Brain pericyte (primary cell): Measurements from ENCODE around the gene NLGN1.

Source experiments
- DNase-seq: peaks from one replicate; pipeline ENCODE4 v3.0.0-alpha.2; 2012; ENCODE audit warnings: low read depth, low spot score

Gene NLGN1

GRCh38 chr3:173761161-173761560 is 363.6 kb downstream of the NLGN1 start:
- no peak for DNase-seq

- no peak for DNase-seq
Observed at GRCh38 chr3:173762501-173762900, 365.0 kb downstream of the NLGN1 start.

- DNase-seq = no peak
Observed at GRCh38 chr3:173770011-173770410, 372.5 kb downstream of the NLGN1 start.

GRCh38 chr3:173770796-173771573 is 373.4 kb downstream of the NLGN1 start:
- peak; percentile 63 for DNase-seq

GRCh38 chr3:173773800-173774199 is 376.3 kb downstream of the NLGN1 start:
- DNase-seq = no peak

- DNase-seq = no peak
Observed at GRCh38 chr3:173774294-173774693, 376.8 kb downstream of the NLGN1 start.

GRCh38 chr3:173778251-173778650 is 380.7 kb downstream of the NLGN1 start:
- DNase-seq = no peak

- no peak for DNase-seq
Observed at GRCh38 chr3:173780067-173780466, 382.5 kb downstream of the NLGN1 start.

GRCh38 chr3:173785004-173785403 is 387.5 kb downstream of the NLGN1 start:
- no peak for DNase-seq

GRCh38 chr3:173789530-173790162 is 392.1 kb downstream of the NLGN1 start:
- no peak for DNase-seq

GRCh38 chr3:173793963-173794362 is 396.4 kb downstream of the NLGN1 start:
- no peak for DNase-seq

GRCh38 chr3:173796405-173796804 is 398.9 kb downstream of the NLGN1 start:
- DNase-seq = no peak

GRCh38 chr3:173796890-173797289 is 399.3 kb downstream of the NLGN1 start:
- DNase-seq = no peak

GRCh38 chr3:173799060-173799816 is 401.7 kb downstream of the NLGN1 start:
- DNase-seq = no peak

GRCh38 chr3:173800154-173800553 is 402.6 kb downstream of the NLGN1 start:
- no peak for DNase-seq

GRCh38 chr3:173814809-173815208 is 417.3 kb downstream of the NLGN1 start:
- DNase-seq = no peak

- no peak for DNase-seq
Observed at GRCh38 chr3:173819368-173819767, 421.8 kb downstream of the NLGN1 start.

GRCh38 chr3:173823911-173824460 is 426.4 kb downstream of the NLGN1 start:
- DNase-seq = no peak

- no peak for DNase-seq
Observed at GRCh38 chr3:173825730-173826129, 428.2 kb downstream of the NLGN1 start.

- no peak for DNase-seq
Observed at GRCh38 chr3:173826416-173826815, 428.9 kb downstream of the NLGN1 start.

GRCh38 chr3:173826901-173827609 is 429.5 kb downstream of the NLGN1 start:
- peak; percentile 7 for DNase-seq

- no peak for DNase-seq
Observed at GRCh38 chr3:173838644-173839043, 441.1 kb downstream of the NLGN1 start.
